HUDEP-2 (cell line): ENCODE results near the gene MS4A14.
"Not testable (repeated sequence)": the region's sequence is repeated elsewhere in the genome, so short reads cannot be mapped to it uniquely, and the experiment has no call there.

Experiments
- DNase-seq, 76 experiments: peaks; one replicate each; lab custom pipeline; 2025; ENCODE audit not compliant: unreplicated experiment in 76 of 76; lab: John Stamatoyannopoulos, UW

MS4A14 gene

DNA sequence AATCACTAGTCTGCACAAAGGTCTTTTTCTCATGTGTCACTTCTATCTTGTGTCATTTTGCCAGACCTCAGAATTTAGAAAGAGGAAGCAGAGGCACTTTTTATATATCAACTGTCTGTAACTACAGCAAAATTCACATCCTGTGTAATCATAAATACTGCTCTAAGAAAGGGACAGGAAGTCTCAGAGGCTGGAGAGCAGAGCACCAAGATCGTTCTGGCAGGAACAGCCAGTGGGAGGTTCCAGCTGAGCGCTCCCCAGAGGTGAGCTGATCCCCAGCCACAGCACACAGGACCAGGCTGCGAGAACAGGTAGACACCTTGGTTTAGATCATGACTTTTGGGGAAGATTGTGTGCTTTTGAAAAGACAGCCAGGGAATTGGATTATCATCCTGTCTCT is 17.9 kb upstream of the MS4A14 start, which contains the start of gene MS4A7:
MS4A7 (plus strand) TSS at position 179 of the 400 bp plus-strand sequence. CDS start 4,610 bp downstream, outside the sequence.
- no peak for DNase-seq

DNA sequence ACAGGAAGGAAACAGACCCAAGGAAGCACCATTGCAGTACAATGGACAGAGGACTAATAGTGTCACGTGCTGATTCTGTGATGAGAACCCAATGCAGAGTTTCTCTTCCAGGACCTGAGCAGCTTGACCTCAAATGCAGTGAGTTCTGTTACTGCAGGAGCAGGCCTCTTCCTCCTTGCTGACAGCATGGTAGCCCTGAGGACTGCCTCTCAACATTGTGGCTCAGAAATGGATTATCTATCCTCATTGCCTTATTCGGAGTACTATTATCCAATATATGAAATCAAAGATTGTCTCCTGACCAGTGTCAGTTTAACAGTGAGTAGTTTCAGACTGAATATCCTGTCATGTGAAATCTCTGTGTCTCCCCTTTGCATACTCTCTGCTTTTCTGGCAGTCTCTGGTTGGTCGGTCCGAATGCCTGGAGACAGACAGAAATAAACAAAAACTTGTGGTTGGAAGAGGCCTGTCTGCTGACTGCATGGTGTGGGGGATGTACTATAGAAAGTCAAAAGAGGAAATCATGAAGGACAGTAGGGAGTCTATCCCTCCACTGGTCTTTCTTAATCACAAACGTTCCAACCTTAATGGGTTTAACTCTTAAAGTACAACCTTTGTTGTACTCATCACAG is 6.9 kb upstream of the MS4A14 start:
- DNase-seq = no peak

DNA sequence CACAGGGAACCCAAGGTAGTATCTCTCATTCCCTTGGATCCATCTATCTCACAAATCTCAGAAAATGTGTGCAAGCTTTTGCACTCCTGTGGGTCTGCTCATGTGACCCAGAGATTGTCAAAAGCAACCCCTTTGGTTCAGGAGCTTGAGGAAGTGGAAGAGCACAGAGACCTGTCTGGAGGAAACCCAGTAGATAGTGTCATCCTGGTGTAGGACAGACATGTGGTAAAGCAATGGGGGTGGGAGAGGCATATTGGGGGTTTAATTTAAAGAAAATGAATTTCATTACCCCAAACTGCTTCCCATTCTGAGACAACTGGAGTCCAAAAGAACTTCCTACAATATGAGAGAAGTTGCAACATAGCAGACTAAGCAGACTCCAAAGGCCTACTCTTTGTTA is 5.8 kb upstream of the MS4A14 start:
- no peak for DNase-seq

DNA sequence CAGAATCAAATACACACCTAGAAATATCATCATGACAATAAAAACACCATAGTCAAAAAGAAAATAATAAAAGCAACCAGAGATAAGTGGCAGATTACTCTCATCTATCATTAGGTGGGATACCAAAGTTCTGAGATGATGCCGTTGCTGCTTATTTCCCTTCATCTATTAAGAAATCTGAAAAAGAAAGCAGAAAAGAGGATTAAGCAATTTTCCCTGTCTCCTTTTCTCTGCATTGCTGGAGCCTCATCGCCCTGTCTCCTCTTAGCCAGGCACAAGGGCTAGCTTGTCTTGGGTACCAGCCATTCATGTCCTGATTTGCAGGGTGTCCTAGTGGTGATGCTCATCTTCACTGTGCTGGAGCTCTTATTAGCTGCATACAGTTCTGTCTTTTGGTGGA is 3.9 kb upstream of the MS4A14 start:
- DNase-seq = no peak

DNA sequence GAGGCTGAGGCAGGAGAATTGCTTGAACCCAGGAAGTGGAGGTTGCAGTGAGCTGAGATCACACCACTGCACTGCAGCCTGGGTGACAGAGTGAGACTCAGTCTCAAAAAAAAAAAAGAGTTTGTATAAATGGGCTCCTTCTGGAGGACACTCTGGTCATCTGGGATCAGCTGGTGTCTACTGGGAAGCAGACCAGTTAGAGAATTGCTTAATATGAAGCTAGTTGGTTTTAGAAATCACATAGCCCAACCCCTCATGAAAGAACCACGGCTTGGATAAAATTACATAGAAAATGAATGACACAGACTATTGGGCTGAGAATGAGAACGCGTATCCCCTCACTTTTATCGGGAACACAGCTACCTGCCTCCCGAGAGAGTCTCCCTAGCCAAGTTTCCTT is 3.2 kb upstream of the MS4A14 start:
- no peak for DNase-seq

DNA sequence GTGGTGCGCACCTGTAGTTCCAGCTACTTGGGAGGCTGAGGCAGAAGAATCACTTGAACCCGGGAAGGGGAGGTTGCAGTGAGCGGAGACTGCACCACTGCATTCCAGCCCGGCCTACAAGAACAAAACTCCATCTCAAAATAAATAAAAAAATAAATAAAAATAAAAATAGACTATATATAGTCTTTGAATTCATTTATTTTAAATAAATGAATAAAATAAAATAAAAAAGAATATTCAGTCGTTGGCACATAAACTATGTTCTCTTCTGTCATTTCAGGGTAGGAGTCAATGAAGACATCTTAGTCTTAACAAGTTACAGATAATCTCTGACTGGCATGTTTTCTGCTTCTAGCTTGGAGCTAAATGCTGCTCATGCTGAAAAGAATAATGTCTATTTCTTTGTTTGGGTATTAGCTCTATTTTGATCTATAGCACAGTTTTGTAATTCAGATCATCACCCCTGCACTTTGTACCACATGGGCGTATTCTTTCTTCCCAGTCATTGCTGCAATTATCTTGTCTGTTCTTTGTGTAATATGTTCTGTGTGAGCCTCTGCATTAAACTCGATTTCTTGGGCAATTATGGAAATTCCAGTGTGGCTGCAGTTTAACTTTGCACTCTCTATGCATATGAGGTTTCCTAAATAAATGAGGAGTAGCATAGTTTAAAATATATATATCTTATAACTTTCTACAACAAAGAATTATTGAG is 1.4 kb upstream of the MS4A14 start:
- no peak for DNase-seq

DNA sequence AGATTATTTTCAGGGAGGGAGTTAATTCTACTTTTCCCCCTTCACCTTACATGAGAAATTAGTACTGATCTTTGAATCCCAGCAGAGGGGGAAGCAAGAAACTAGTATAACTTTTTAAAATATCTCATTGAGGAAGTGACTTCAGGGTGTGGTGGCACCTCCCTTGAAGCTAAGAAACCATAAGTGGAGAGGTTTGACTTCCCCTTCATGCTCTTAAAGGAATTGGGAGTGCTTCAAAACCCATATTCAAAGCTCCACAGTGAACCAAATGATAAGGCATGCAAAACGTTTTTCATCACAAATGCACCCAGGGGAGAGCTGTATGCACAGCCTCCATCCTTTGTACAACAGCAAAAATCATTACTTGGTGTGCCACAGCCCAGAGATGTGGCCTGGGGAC is 540 bp downstream of the MS4A14 start:
- DNase-seq = no peak

DNA sequence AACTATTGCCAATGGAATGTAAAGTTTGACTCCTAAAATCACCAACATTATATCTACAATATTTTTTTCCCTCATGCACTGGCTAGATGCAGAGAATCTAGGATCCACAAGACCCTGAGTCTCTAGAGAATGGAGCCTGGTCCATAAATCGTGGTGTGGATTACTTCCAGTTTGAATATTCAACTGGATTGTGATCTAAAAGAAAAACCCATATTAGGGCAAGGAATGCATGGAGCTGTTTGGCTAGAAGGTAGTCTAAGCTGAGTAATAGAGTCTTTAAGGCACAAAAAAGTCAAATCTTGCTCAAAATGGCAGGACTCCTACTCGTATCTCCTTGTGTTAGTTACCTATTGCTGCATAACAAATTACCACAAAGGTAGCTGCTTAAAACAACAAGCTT is 23.8 kb downstream of the MS4A14 start:
- DNase-seq = no peak

DNA sequence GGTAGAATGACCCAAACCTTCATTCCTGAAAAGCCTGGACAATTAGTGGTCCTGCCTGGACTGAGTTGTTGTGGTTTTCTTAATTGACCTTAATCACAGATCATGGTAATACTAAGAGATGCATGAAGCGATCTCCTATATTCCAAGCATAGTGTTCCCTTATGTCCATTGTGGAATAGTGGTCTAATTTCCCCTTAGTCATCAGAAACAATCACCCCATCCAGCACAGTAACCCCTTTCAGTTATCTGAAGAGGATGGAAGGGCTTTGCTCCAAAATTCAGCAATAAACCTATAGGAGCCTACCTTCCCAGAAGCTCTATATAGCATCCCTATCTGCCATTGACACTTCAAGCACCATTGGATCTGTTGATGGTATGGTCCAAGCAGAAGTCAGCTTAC is 26.4 kb downstream of the MS4A14 start:
- no peak for DNase-seq

DNA sequence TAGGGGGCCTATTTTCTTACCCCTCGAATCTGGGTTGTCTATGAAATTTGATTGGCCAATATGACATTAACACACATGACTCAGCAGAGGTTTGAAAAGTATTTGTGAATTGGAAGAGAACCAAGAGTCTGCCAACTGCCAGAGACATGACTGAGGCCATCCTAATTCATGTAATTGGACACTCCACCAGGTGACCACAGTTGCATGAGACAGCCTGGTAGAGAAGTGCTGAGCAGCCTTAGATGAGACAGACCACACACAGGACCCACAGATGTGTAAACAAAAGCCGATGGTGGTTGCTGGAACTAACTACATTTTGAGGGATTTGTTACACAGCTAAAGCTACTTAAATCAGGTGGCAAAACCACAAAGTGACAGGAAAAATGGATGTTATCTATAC is 32.3 kb downstream of the MS4A14 start:
- no peak for DNase-seq

DNA sequence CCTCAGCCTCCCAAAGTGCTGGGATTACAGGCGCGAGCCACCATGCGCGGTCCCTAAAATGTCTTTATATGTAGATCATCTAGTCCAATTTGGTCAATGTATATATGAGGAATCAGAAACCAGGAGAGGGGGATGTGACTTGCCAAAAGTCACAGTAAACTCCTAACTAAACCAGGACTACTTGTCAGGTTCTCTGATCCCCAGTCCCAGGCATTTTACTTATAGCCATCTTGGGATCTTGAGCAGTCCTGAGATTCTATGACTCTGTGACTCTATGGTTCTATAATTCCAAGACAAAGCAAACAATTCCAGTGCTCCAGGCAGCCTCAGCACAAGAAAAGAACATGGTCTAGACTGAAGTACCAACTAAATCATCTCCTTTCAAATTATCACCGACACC is 33.0 kb downstream of the MS4A14 start, which contains the start of gene MS4A5:
MS4A5 (plus strand) TSS at position 301 of the 400 bp plus-strand sequence. CDS start 103 bp downstream, outside the sequence.
- no peak for DNase-seq

DNA sequence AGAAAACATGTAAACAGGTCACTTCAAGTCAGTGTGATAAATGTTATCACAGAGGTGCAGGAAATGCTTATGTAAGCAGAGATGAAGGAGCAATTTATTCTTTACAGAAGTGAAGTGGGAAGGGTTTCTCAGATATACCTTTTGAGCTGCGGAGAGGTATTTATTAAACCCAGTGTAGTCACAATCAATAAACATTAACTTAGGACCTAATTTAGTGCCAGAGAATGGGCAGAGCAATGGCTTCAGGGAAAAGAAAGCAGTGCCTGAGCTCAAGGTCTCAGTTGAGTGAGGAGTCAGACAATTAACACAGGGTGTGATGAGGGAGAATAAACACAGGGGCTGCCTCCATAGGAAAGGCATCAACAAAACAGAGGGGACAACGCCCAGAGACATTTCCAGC is 35.0 kb downstream of the MS4A14 start:
- DNase-seq = no peak

DNA sequence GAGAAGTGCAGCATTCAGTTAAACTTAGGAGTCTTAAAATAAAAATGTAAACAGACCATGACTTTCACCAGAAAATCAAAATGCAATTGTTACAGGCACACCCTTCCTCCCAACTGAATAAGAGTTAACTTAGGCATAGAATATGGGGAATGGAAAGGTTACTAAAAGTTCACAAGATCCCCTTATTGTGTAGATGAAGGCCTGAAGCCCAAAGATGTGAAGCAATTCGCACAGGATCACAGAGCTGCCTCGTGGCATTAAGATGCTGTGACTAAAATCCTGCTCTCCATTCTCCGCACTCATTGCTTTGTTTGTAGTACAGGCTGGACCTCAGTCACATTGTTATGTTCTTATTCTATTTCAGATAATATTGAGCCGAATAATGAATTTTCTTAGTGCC is 37.1 kb downstream of the MS4A14 start:
- no peak for DNase-seq

DNA sequence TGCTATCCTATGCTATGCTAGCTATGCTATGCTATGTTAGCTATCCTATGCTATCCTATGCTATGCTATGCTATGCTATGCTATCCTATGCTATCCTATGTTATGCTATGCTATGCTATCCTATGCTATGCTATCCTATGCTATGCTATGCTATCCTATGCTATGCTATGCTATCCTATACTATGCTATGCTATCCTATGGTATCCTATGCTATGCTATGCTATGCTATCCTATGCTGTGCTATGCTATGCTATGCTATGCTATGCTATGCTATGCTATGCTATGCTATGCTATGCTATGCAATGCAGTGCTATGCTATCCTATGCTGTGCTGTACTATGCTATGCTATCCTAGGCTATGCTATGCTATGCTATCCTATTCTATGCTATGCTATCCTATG is 50.8 kb downstream of the MS4A14 start:
- no peak for DNase-seq

DNA sequence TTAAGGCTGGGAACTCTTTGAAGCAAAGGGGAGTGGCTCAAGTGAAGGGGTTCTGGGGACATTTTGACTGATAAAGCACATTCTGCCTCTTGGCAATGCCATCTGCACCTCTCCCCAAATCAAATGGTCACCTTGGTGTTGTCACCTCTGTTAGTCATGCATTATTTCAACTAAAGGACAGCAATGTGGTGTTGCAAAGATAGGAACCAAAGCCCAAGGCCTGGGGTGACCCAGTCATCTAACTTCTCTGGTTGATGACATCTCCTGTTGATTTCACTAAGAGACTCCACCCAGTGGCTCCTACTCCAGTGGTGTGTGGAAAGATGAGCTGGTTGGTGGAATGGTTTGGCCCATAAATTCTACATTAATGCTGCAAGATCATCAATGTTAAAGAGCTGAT is 51.6 kb downstream of the MS4A14 start:
- no peak for DNase-seq

DNA sequence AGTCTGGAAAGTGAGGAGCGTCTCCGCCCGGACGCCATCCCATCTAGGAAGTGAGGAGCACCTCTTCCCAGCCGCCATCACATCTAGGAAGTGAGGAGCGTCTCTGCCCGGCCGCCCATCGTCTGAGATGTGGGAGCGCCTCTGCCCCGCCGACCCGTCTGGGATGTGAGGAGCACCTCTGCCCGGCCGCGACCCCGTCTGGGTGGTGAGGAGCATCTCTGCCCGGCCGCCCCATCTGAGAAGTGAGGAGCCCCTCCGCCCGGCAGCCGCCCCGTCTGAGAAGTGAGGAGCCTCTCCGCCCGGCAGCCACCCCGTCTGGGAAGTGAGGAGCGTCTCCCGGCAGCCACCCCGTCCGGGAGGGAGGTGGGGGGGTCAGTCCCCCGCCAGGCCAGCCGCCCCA is 54.9 kb downstream of the MS4A14 start:
- not testable (repeated sequence) for DNase-seq

DNA sequence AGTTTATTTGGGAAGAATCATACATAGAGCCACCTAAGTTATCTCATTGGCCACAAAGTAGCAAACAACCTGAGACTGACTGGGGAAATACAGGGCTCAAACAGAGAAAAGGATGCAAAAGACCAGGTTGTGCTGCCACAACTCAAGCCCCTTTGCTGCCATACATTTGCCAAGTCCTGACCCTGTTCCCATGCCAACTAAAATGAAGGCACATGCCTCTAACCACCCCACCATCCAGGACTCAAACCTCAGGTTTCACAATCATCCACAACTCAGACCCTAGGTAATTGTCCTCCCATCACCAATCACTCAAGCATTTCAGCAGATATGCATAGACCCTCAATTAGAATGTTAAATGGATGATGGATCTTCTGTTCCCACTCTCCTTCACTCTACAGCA is 58.0 kb downstream of the MS4A14 start:
- no peak for DNase-seq

DNA sequence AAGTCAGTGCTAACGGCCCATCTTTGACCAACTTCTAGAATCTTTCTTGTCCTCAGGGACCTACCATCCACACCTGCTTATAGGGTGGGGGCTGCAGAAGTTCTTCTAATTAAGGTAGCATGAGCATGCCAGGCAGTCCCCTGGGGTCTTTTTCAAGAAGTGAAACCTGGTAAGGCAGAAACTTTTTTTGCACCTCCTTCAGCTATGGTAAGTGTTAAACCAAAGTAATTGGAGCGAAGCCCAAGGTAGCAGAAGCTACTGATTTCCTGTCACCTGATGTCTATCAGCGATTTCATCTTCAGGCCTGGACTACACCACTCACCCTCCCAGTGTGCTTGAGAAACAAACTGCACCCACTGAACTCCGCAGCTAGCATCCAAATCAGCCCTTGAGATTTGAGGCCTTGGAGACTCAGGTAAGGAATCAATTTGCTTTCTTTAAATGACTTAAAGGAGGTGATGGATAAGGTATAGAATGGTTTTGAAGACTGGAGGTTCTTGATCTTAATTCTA is 59.3 kb downstream of the MS4A14 start, which contains the start of gene MS4A1:
MS4A1 (plus strand) TSS at position 317 of the 512 bp plus-strand sequence. CDS start 6,528 bp downstream, outside the sequence.
- DNase-seq = no peak

DNA sequence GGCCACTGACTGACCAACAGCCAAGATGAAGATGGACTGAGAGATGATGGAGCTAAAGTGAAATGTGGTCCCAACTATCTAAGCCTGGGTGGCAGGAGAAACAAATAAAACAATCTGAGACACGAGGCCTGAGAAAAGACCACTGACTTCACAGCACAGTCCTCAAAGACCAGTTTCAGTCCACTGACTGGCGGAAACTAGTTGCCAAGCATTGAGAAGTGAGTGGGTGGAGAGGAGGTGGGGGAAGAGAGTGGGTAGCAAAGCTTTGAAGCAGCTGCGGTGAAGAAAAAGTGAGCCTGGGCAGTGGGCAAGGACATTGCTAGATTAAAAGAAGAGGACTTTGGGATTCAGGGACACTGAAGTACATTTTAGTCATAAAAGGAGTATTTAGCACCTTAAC is 61.3 kb downstream of the MS4A14 start:
- no peak for DNase-seq

DNA sequence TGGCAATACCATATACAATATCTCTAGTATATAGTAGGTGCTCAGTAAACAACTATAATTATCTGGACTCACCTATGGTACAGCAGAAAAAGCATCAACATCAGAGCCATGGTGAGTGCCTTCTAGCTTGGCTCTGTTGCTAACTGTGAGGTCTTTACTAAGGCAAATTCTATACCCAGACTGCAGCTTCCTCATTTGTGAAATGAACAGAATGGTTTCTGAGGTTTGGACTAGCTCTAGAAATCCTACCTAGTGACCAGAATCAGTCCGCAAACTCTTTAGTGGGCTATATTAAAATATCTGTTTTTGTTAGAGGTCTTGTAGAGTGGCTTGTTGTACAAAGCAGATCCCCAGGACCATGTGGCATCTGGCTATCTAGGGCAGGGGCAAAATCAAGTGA is 63.1 kb downstream of the MS4A14 start:
- no peak for DNase-seq
